ACC112 (cell line): ENCODE measurements around the gene SYT17.

Source experiments
- H2AFZ ChIP-seq: fragments of 200-600 bp; sonication (generic); one replicate; pipeline ENCODE4 v1.6.0; 2017; ENCODE audit warnings: antibody characterized with exemption, low read length; ENCODE audit not compliant: unreplicated experiment
- H3K27ac ChIP-seq: fragments of 200-600 bp; sonication (generic); 2 replicates; pipeline ENCODE4 v1.5.1; 2014; ENCODE audit warnings: low read depth, mild to moderate bottlenecking, antibody characterized with exemption, low read length, moderate library complexity
- H3K27me3 ChIP-seq: fragments of 200-600 bp; sonication (generic); 2 replicates; pipeline ENCODE4 v1.6.1; 2014; ENCODE audit warnings: mild to moderate bottlenecking, antibody characterized with exemption, low read length, moderate library complexity, mixed read lengths; ENCODE audit not compliant: insufficient read depth
- H3K36me3 ChIP-seq: fragments of 200-600 bp; sonication (generic); 2 replicates; pipeline ENCODE4 v1.6.1; 2016; ENCODE audit warnings: mild to moderate bottlenecking, antibody characterized with exemption, low read length, moderate library complexity, mixed read lengths; ENCODE audit not compliant: insufficient read depth
- H3K4me1 ChIP-seq: fragments of 200-600 bp; sonication (generic); one replicate; pipeline ENCODE4 v1.6.1; 2016; ENCODE audit warnings: low read length, mixed read lengths; ENCODE audit not compliant: insufficient read depth, unreplicated experiment, control insufficient read depth
- H3K4me3 ChIP-seq: fragments of 200-600 bp; sonication (generic); 2 replicates; pipeline ENCODE4 v1.5.1; 2014; ENCODE audit warnings: mild to moderate bottlenecking, low read depth, low read length
- H3K79me2 ChIP-seq: fragments of 200-600 bp; sonication (generic); one replicate; pipeline ENCODE4 v1.6.0; 2016; ENCODE audit warnings: low read length; ENCODE audit not compliant: control insufficient read depth, unreplicated experiment, insufficient read depth

Gene SYT17

GRCh38 chr16:19218581-19218980 lies 50.5 kb downstream of the SYT17 start:
- Histone ChIP-seq H3K36me3 (no peaks in the 10 kb centered on the region), H3K4me1 (no peaks in the 10 kb centered on the region), H3K27ac (no peak overlapping the region), H3K27me3 (peaks cover 39% of the 10 kb centered on the region), H2AFZ (no peak overlapping the region), H3K79me2 (no peaks in the 10 kb centered on the region), H3K4me3 (no peak overlapping the region)

GRCh38 chr16:19219836-19220235 lies 51.8 kb downstream of the SYT17 start:
- Histone ChIP-seq H2AFZ (no peak overlapping the region), H3K27ac (no peak overlapping the region), H3K4me3 (no peak overlapping the region), H3K36me3 (no peaks in the 10 kb centered on the region), H3K4me1 (no peaks in the 10 kb centered on the region), H3K79me2 (no peaks in the 10 kb centered on the region), H3K27me3 (peaks cover 47% of the 10 kb centered on the region)

GRCh38 chr16:19223235-19224170 lies 55.5 kb downstream of the SYT17 start:
- H3K4me3 ChIP-seq: no peak overlapping the region
- no peaks in the 10 kb centered on the region for H3K4me1 ChIP-seq
- H2AFZ ChIP-seq: no peak overlapping the region
- no peaks in the 10 kb centered on the region for H3K79me2 ChIP-seq
- no peaks in the 10 kb centered on the region for H3K36me3 ChIP-seq
- H3K27me3 ChIP-seq: peaks cover 55% of the 10 kb centered on the region; the same call in 1 of the 2 replicates
- no peak overlapping the region for H3K27ac ChIP-seq

- no peak overlapping the region for H3K27ac ChIP-seq
- peaks cover 68% of the 10 kb centered on the region for H3K27me3 ChIP-seq
- no peaks in the 10 kb centered on the region for H3K79me2 ChIP-seq
- H2AFZ ChIP-seq: no peak overlapping the region
- H3K36me3 ChIP-seq: no peaks in the 10 kb centered on the region
- H3K4me1 ChIP-seq: no peaks in the 10 kb centered on the region
- no peak overlapping the region for H3K4me3 ChIP-seq
Measured at GRCh38 chr16:19225651-19226050, 57.6 kb downstream of the SYT17 start.

- Histone ChIP-seq H3K4me1 (no peaks in the 10 kb centered on the region), H2AFZ (no peak overlapping the region), H3K79me2 (no peaks in the 10 kb centered on the region), H3K27me3 (peaks cover 64% of the 10 kb centered on the region), H3K36me3 (no peaks in the 10 kb centered on the region), H3K27ac (no peak overlapping the region), H3K4me3 (no peak overlapping the region)
Measured at GRCh38 chr16:19227643-19228042, 59.6 kb downstream of the SYT17 start.

- Histone ChIP-seq H3K27me3 (peaks cover 64% of the 10 kb centered on the region), H3K79me2 (no peaks in the 10 kb centered on the region), H2AFZ (no peak overlapping the region), H3K4me3 (no peak overlapping the region), H3K4me1 (no peaks in the 10 kb centered on the region), H3K27ac (no peak overlapping the region), H3K36me3 (no peaks in the 10 kb centered on the region)
Measured at GRCh38 chr16:19228052-19228451, 60.0 kb downstream of the SYT17 start.

- no peaks in the 10 kb centered on the region for H3K79me2 ChIP-seq
- H3K4me3 ChIP-seq: no peak overlapping the region
- H3K4me1 ChIP-seq: no peaks in the 10 kb centered on the region
- no peaks in the 10 kb centered on the region for H3K36me3 ChIP-seq
- peaks cover 60% of the 10 kb centered on the region for H3K27me3 ChIP-seq
- H3K27ac ChIP-seq: no peak overlapping the region
- H2AFZ ChIP-seq: no peak overlapping the region
Measured at GRCh38 chr16:19228575-19228974, 60.5 kb downstream of the SYT17 start.

GRCh38 chr16:19230575-19230974 lies 62.5 kb downstream of the SYT17 start:
- Histone ChIP-seq H3K4me3 (no peak overlapping the region), H3K79me2 (no peaks in the 10 kb centered on the region), H3K27me3 (peaks cover 41% of the 10 kb centered on the region), H3K4me1 (no peaks in the 10 kb centered on the region), H2AFZ (no peak overlapping the region), H3K36me3 (no peaks in the 10 kb centered on the region), H3K27ac (no peak overlapping the region)

GRCh38 chr16:19231881-19232280 lies 63.8 kb downstream of the SYT17 start:
- no peak overlapping the region for H3K4me3 ChIP-seq
- H3K27me3 ChIP-seq: peaks cover 36% of the 10 kb centered on the region
- H3K79me2 ChIP-seq: no peaks in the 10 kb centered on the region
- no peaks in the 10 kb centered on the region for H3K36me3 ChIP-seq
- no peaks in the 10 kb centered on the region for H3K4me1 ChIP-seq
- H3K27ac ChIP-seq: no peak overlapping the region
- no peak overlapping the region for H2AFZ ChIP-seq

GRCh38 chr16:19232988-19233387 lies 64.9 kb downstream of the SYT17 start:
- Histone ChIP-seq H3K36me3 (no peaks in the 10 kb centered on the region), H3K27me3 (peaks cover 41% of the 10 kb centered on the region), H3K27ac (no peak overlapping the region), H3K4me1 (no peaks in the 10 kb centered on the region), H3K4me3 (no peak overlapping the region), H3K79me2 (no peaks in the 10 kb centered on the region), H2AFZ (no peak overlapping the region)

GRCh38 chr16:19235478-19235877 lies 67.4 kb downstream of the SYT17 start:
- H3K4me1 ChIP-seq: no peaks in the 10 kb centered on the region
- no peaks in the 10 kb centered on the region for H3K36me3 ChIP-seq
- no peak overlapping the region for H3K27ac ChIP-seq
- H2AFZ ChIP-seq: no peak overlapping the region
- H3K79me2 ChIP-seq: no peaks in the 10 kb centered on the region
- H3K4me3 ChIP-seq: no peak overlapping the region
- peaks cover 22% of the 10 kb centered on the region for H3K27me3 ChIP-seq
